IMR-90 (cell line): ENCODE measurements around the gene OVCH2. TPM values are rescaled to one million over a fixed set of nuclear protein-coding genes. Genes with fewer than 3 reads are reported as not detected.

Experiments used
- ATAC-seq: fragments of 200-7000 bp; cut with Tn5 transposase; 2 replicates; pipeline ENCODE4 v1.9.1; 2020; ENCODE audit warnings: low read depth, mild to moderate bottlenecking, moderate library complexity
- Bru-seq: library from RNA; stranded (reverse); fragments of 400-500 nt; gene quantifications from one replicate; lab custom pipeline; 2021; lab: Mats Ljungman, UMichigan
- BruChase-seq, 2 experiments: library from RNA; stranded (reverse); fragments of 400-500 nt; gene quantifications; one replicate each; lab custom pipeline; 2021; lab: Mats Ljungman, UMichigan
- BruUV-seq: library from RNA; stranded (reverse); fragments of 400-500 nt; replicated peaks from 2 replicates; lab custom pipeline; 2021; lab: Mats Ljungman, UMichigan
- CTCF ChIA-PET: fragments of 300-600 bp; formaldehyde crosslinking; extraction: SDS; loops from one replicate; lab custom pipeline; 2021; ENCODE audit warnings: antibody characterized with exemption; lab: Yijun Ruan, JAX
- POLR2A ChIA-PET: fragments of 300-600 bp; sonication (Branson Sonifier 250); formaldehyde crosslinking; loops from one replicate; lab custom pipeline; 2022; ENCODE audit warnings: antibody characterized with exemption; ENCODE audit not compliant: unreplicated experiment; lab: Charles Lee
- DNase-seq: peaks from one replicate; pipeline ENCODE4 v3.0.0; 2013
- H2AFZ ChIP-seq: replicated peaks from 2 replicates; pipeline ENCODE3; 2013; ENCODE audit warnings: low read length, mild to moderate bottlenecking; ENCODE audit not compliant: poor library complexity
- H2AK5ac ChIP-seq: 2 replicates; pipeline ENCODE4 v1.6.1; 2013; ENCODE audit warnings: low read depth, low read length, inconsistent platforms
- H2AK9ac ChIP-seq: replicated peaks from 2 replicates; pipeline ENCODE3; 2013; ENCODE audit warnings: mild to moderate bottlenecking, low read depth, low read length, moderate library complexity; ENCODE audit not compliant: poor library complexity
- H2BK120ac ChIP-seq: 2 replicates; pipeline ENCODE4 v1.6.1; 2013; ENCODE audit warnings: low read depth, low read length, inconsistent platforms
- H2BK15ac ChIP-seq: 3 replicates; pipeline ENCODE4 v1.6.1; 2013; ENCODE audit warnings: low read depth, low read length, inconsistent platforms
- H2BK20ac ChIP-seq: 2 replicates; pipeline ENCODE4 v1.6.1; 2013; ENCODE audit warnings: low read depth, mild to moderate bottlenecking, inconsistent platforms, low read length, moderate library complexity
- H2BK5ac ChIP-seq: 2 replicates; pipeline ENCODE4 v1.6.1; 2013; ENCODE audit warnings: mild to moderate bottlenecking, low read depth, low read length, inconsistent platforms; ENCODE audit not compliant: poor library complexity, severe bottlenecking
- H3K14ac ChIP-seq: replicated peaks from 2 replicates; pipeline ENCODE4 v1.6.1; 2013; ENCODE audit warnings: low read depth, low read length, inconsistent platforms
- H3K18ac ChIP-seq: 2 replicates; pipeline ENCODE4 v1.6.1; 2013; ENCODE audit warnings: low read depth, low read length, control low read depth
- H3K23ac ChIP-seq: 2 replicates; pipeline ENCODE4 v1.6.1; 2013; ENCODE audit warnings: low read depth, low read length, inconsistent platforms
- H3K27ac ChIP-seq: 2 replicates; pipeline ENCODE4 v1.5.1; 2013; ENCODE audit warnings: mild to moderate bottlenecking, control low read depth, low read length; ENCODE audit not compliant: insufficient read depth
- H3K27me3 ChIP-seq: 2 replicates; pipeline ENCODE4 v1.6.1; 2013; ENCODE audit warnings: low read length; ENCODE audit not compliant: control insufficient read depth, insufficient read depth
- H3K36me3 ChIP-seq: 2 replicates; pipeline ENCODE4 v1.6.1; 2013; ENCODE audit warnings: low read length, mixed read lengths; ENCODE audit not compliant: control insufficient read depth, insufficient read depth
- H3K4ac ChIP-seq: 2 replicates; pipeline ENCODE4 v1.6.1; 2013; ENCODE audit warnings: low read depth, low read length, inconsistent platforms
- H3K4me1 ChIP-seq: 2 replicates; pipeline ENCODE4 v1.6.1; 2013; ENCODE audit warnings: low read length, mixed read lengths; ENCODE audit not compliant: control insufficient read depth, insufficient read depth
- H3K4me2 ChIP-seq: 2 replicates; pipeline ENCODE4 v1.6.1; 2013; ENCODE audit warnings: low read depth, mild to moderate bottlenecking, control low read depth, low read length, moderate library complexity
- H3K4me3 ChIP-seq: 2 replicates; pipeline ENCODE4 v1.5.1; 2013; ENCODE audit warnings: low read depth, mild to moderate bottlenecking, control low read depth, low read length, moderate library complexity; ENCODE audit not compliant: insufficient read depth
- H3K56ac ChIP-seq: 2 replicates; pipeline ENCODE4 v1.6.1; 2013; ENCODE audit warnings: low read length, inconsistent platforms; ENCODE audit not compliant: insufficient read depth; ENCODE audit errors: extremely low read depth
- H3K79me1 ChIP-seq, 2 experiments: 2 replicates each; pipeline ENCODE4 v1.6.1; 2013; ENCODE audit warnings: low read length in 2 of 2, inconsistent platforms in 1 of 2, low read depth in 1 of 2
- H3K9ac ChIP-seq: 2 replicates; pipeline ENCODE4 v1.6.1; 2013; ENCODE audit warnings: low read depth, low read length, control low read depth
- H3K9me1 ChIP-seq: 2 replicates; pipeline ENCODE4 v1.6.1; 2013; ENCODE audit warnings: low read length, inconsistent platforms; ENCODE audit not compliant: insufficient read depth
- H3K9me3 ChIP-seq: 2 replicates; pipeline ENCODE4 v1.6.1; 2013; ENCODE audit warnings: low read length; ENCODE audit not compliant: control insufficient read depth, insufficient read depth
- H4K20me1 ChIP-seq: 2 replicates; pipeline ENCODE4 v1.6.1; 2013; ENCODE audit warnings: low read length, inconsistent platforms; ENCODE audit not compliant: insufficient read depth
- H4K5ac ChIP-seq: 2 replicates; pipeline ENCODE4 v1.6.1; 2013; ENCODE audit warnings: mild to moderate bottlenecking, low read depth, low read length, control low read depth
- H4K8ac ChIP-seq, 2 experiments: 2 replicates each; pipeline ENCODE4 v1.6.1; 2013; ENCODE audit warnings: low read depth in 2 of 2, low read length in 2 of 2, control low read depth in 1 of 2, inconsistent platforms in 1 of 2
- H4K91ac ChIP-seq: 2 replicates; pipeline ENCODE4 v1.6.1; 2013; ENCODE audit warnings: low read depth, low read length, inconsistent platforms; ENCODE audit not compliant: insufficient read depth
- BHLHE40 ChIP-seq: fragments of 150-350 bp; IDR thresholded peaks from 2 replicates; pipeline ENCODE4 v1.6.1; 2016; ENCODE audit warnings: mild to moderate bottlenecking, low read depth, low read length
- CEBPB ChIP-seq: IDR thresholded peaks from 2 replicates; pipeline ENCODE4 v1.6.1; 2012; ENCODE audit warnings: low read depth, low read length, improper control_type of control experiment
- CHD1 ChIP-seq: IDR thresholded peaks from 2 replicates; pipeline ENCODE4 v1.6.1; 2012; ENCODE audit warnings: low read depth, low read length, improper control_type of control experiment
- CTCF ChIP-seq: conservative IDR thresholded peaks from 2 replicates; pipeline ENCODE4 v1.5.1; 2012; ENCODE audit warnings: mild to moderate bottlenecking, low read depth, low read length, improper control_type of control experiment
- FOS ChIP-seq: fragments of 150-350 bp; IDR thresholded peaks from 2 replicates; pipeline ENCODE4 v1.6.1; 2016; ENCODE audit warnings: low read depth, low read length
- MAFK ChIP-seq: IDR thresholded peaks from 2 replicates; pipeline ENCODE4 v1.6.1; 2012; ENCODE audit warnings: low read depth, low read length, improper control_type of control experiment
- MAZ ChIP-seq: IDR thresholded peaks from 2 replicates; pipeline ENCODE4 v1.6.1; 2012; ENCODE audit warnings: low read depth, mild to moderate bottlenecking, low read length, improper control_type of control experiment, moderate library complexity, borderline replicate concordance
- MXI1 ChIP-seq: IDR thresholded peaks from 2 replicates; pipeline ENCODE4 v1.6.1; 2012; ENCODE audit warnings: low read depth, mild to moderate bottlenecking, low read length, moderate library complexity, borderline replicate concordance
- NFE2L2 ChIP-seq: fragments of 150-350 bp; IDR thresholded peaks from 2 replicates; pipeline ENCODE4 v1.6.1; 2016; ENCODE audit warnings: low read depth, mild to moderate bottlenecking, low read length
- POLR2A ChIP-seq: IDR thresholded peaks from 2 replicates; pipeline ENCODE4 v1.6.1; 2012; ENCODE audit warnings: mild to moderate bottlenecking, low read depth, low read length
- RAD21 ChIP-seq: IDR thresholded peaks from 2 replicates; pipeline ENCODE4 v1.6.1; 2012; ENCODE audit warnings: low read length, improper control_type of control experiment
- RCOR1 ChIP-seq: IDR thresholded peaks from 2 replicates; pipeline ENCODE4 v1.6.1; 2012; ENCODE audit warnings: mild to moderate bottlenecking, low read length, improper control_type of control experiment; ENCODE audit not compliant: insufficient replicate concordance
- RFX5 ChIP-seq: IDR thresholded peaks from 2 replicates; pipeline ENCODE4 v1.8.0; 2012; ENCODE audit warnings: low read depth, mild to moderate bottlenecking, low read length, moderate library complexity
- SMC3 ChIP-seq: fragments of 150-350 bp; IDR thresholded peaks from 2 replicates; pipeline ENCODE4 v1.6.1; 2016; ENCODE audit warnings: low read depth, mild to moderate bottlenecking, antibody characterized with exemption, low read length, moderate library complexity
- WGBS, 2 experiments: methylation state at CpG; one replicate each; pipeline versions ENCODE4 v1.1.5 to v1.1.7; 2013; ENCODE audit warnings: missing lambda C conversion rate in 2 of 2; ENCODE audit not compliant: insufficient read length in 1 of 2; ENCODE audit errors: extremely low coverage in 2 of 2; 5-methylcytosine and 5-hydroxymethylcytosine counted together
- dilution Hi-C: fragments of 300-500 bp; cut with HindIII; formaldehyde crosslinking; loops from one replicate; pipeline ENCODE4 v1.14.3; 2018; ENCODE audit warnings: low sequenced_read_pairs; ENCODE audit not compliant: unreplicated experiment
- in situ Hi-C: fragments of 300-500 bp; cut with MboI; formaldehyde crosslinking; loops from 3 replicates; pipeline ENCODE4 v1.14.3; 2019; ENCODE audit warnings: low sequenced_read_pairs, inconsistent platforms, mixed read lengths
- intact Hi-C: fragments of 100-400 bp; cut with micrococcal nuclease; formaldehyde crosslinking; loops from 2 replicates; pipeline ENCODE4 v1.10.0; 2022
- long read RNA-seq: library from polyadenylated mRNA; unstranded; transcript quantifications from one replicate; pipeline ENCODE4 v2.0.0, GENCODE V29; 2021; ENCODE audit not compliant: unreplicated experiment
- polyA plus RNA-seq, 3 experiments: library from polyadenylated mRNA; depleted of rRNA; stranded (reverse); fragments of >200 nt; gene quantifications; 2 replicates each; pipeline ENCODE4 v1.2.3, GENCODE V29; 2012; ENCODE audit warnings: low replicate concordance in 1 of 3
- total RNA-seq: library from RNA; depleted of rRNA; stranded (reverse); fragments of >200 nt; gene quantifications from 2 replicates; pipeline ENCODE4 v1.2.3, GENCODE V29; 2012; rRNA removed
- TF ChIP-seq, protein P1 (sequence below): fragments of 150-350 bp; IDR thresholded peaks from 2 replicates; pipeline ENCODE4 v1.6.1; 2016; ENCODE audit warnings: low read depth, mild to moderate bottlenecking, low read length, moderate library complexity, borderline replicate concordance
- TF ChIP-seq, protein P2 (sequence below): fragments of 150-350 bp; IDR thresholded peaks from 2 replicates; pipeline ENCODE4 v1.6.1; 2017; ENCODE audit warnings: mild to moderate bottlenecking, antibody characterized with exemption, low read length, low read depth

The OVCH2 gene
- total RNA-seq (under 0.01 TPM in 1 of 2 replicates, not detected in the other), polyA plus RNA-seq (2012; rRNA removed) (0.07 TPM in 1 of 2 replicates, not detected in the other), Bru-seq, nascent RNA (percentile 14 among the genes with signal in this experiment), BruChase-seq, experiment 1, labeled RNA remaining after a 6-hour chase (percentile 17 among the genes with signal in this experiment), BruChase-seq, experiment 2, labeled RNA remaining after a 2-hour chase (percentile 18 among the genes with signal in this experiment)
- polyA plus RNA-seq (2012; cell fraction: cytosol; rRNA removed): 0.02 TPM in 1 of 2 replicates, not detected in the other
- 0.05 and 2.3 TPM in 2 replicates for polyA plus RNA-seq (2012; cell fraction: nucleus; rRNA removed; ENCODE audit: low replicate concordance)
- long read RNA-seq: 0 reads

DNA sequence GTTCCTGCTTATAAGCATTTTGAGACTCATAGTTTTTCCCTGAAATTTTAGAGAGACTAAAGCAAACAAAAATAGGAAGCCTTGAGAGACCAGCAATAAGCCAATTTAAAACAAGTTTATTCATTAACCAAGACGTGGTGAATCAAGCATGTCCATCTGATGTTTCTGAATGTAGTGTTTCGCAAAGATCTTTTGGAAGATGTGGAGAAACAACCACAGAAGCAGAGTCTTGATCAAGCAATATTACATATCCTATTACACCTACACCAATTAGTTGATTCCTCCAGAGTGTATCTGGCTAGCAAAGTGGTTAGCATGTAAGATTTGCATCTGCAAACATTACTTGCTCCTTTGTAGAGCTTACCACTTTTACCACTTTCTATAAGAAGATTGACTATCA, at the start of gene OVCH2:
TSS of gene OVCH2 (minus strand) at position 101 of the 400 bp plus-strand sequence. CDS start at position 18, 83 bp downstream.
- no peak within 1 kb of the TSS for H3K18ac ChIP-seq
- intact Hi-C loops: no loop called here
- POLR2A ChIA-PET: no interaction called here

More for the DNA sequence above, at the start of gene OVCH2:
- H3K27ac ChIP-seq: no peak within 1 kb of the TSS
- no peak within 1 kb of the TSS for H4K5ac ChIP-seq
- WGBS, 2 experiments: no CpG with 5 or more reads among the region's 2 CpGs
- H4K20me1 ChIP-seq: no peaks in the 10 kb centered on the region
- no peak within 1 kb of the TSS for H3K14ac ChIP-seq
- H2BK5ac ChIP-seq: no peak within 1 kb of the TSS
- BruUV-seq: no TSS peak
- dilution Hi-C loops: no loop called here
- H3K79me1 ChIP-seq: no peaks in the 10 kb centered on the region
- H3K4me1 ChIP-seq: no peaks in the 10 kb centered on the region
- no peak within 1 kb of the TSS for H3K23ac ChIP-seq
- no peak within 1 kb of the TSS for H3K4me3 ChIP-seq
- H2AFZ ChIP-seq: no peak within 1 kb of the TSS
- in situ Hi-C loops: no loop called here
- no peak for ATAC-seq
- H3K4me2 ChIP-seq: no peak within 1 kb of the TSS
- H3K36me3 ChIP-seq: no peaks in the 10 kb centered on the region
- no peak within 1 kb of the TSS for H3K56ac ChIP-seq
- H3K4ac ChIP-seq: no peak within 1 kb of the TSS
- no peak within 1 kb of the TSS for H2BK120ac ChIP-seq
- no peak within 1 kb of the TSS for H2BK20ac ChIP-seq
- H4K91ac ChIP-seq: no peak within 1 kb of the TSS
- H3K9me3 ChIP-seq: no peaks in the 10 kb centered on the region
- H2BK15ac ChIP-seq: no peak within 1 kb of the TSS
- H3K27me3 ChIP-seq: no peaks in the 10 kb centered on the region
- H2AK5ac ChIP-seq: no peak within 1 kb of the TSS
- TF ChIP-seq RFX5 (no peak), POLR2A (no peak), MAZ (no peak), CTCF (no peak), SMC3 (no peak), MXI1 (no peak), NFE2L2 (no peak), RAD21 (no peak), CEBPB (no peak), RCOR1 (no peak), FOS (no peak), CHD1 (no peak), MAFK (no peak), BHLHE40 (no peak)
- TF ChIP-seq, protein P1, sequence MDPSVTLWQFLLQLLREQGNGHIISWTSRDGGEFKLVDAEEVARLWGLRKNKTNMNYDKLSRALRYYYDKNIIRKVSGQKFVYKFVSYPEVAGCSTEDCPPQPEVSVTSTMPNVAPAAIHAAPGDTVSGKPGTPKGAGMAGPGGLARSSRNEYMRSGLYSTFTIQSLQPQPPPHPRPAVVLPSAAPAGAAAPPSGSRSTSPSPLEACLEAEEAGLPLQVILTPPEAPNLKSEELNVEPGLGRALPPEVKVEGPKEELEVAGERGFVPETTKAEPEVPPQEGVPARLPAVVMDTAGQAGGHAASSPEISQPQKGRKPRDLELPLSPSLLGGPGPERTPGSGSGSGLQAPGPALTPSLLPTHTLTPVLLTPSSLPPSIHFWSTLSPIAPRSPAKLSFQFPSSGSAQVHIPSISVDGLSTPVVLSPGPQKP: no peak
- TF ChIP-seq, protein P2, sequence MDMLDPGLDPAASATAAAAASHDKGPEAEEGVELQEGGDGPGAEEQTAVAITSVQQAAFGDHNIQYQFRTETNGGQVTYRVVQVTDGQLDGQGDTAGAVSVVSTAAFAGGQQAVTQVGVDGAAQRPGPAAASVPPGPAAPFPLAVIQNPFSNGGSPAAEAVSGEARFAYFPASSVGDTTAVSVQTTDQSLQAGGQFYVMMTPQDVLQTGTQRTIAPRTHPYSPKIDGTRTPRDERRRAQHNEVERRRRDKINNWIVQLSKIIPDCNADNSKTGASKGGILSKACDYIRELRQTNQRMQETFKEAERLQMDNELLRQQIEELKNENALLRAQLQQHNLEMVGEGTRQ: no peak
- H3K9ac ChIP-seq: no peak within 1 kb of the TSS
- no peak within 1 kb of the TSS for H2AK9ac ChIP-seq
- H4K8ac ChIP-seq: no peak within 1 kb of the TSS
- no peak for DNase-seq
- CTCF ChIA-PET: no interaction called here
- H3K9me1 ChIP-seq: no peaks in the 10 kb centered on the region
